Suppressor macrophage treated with lipopolysaccharide for 1 hour (primary cell): ENCODE data around the gene YY1.
"Not testable (repeated sequence)": the region's sequence is repeated elsewhere in the genome, so short reads cannot be mapped to it uniquely, and the experiment has no call there.

Source experiments
- DNase-seq, 3 donors: peaks; one replicate each; pipeline ENCODE4 v3.0.0-alpha.2; 2020 to 2022

YY1 gene

DNA sequence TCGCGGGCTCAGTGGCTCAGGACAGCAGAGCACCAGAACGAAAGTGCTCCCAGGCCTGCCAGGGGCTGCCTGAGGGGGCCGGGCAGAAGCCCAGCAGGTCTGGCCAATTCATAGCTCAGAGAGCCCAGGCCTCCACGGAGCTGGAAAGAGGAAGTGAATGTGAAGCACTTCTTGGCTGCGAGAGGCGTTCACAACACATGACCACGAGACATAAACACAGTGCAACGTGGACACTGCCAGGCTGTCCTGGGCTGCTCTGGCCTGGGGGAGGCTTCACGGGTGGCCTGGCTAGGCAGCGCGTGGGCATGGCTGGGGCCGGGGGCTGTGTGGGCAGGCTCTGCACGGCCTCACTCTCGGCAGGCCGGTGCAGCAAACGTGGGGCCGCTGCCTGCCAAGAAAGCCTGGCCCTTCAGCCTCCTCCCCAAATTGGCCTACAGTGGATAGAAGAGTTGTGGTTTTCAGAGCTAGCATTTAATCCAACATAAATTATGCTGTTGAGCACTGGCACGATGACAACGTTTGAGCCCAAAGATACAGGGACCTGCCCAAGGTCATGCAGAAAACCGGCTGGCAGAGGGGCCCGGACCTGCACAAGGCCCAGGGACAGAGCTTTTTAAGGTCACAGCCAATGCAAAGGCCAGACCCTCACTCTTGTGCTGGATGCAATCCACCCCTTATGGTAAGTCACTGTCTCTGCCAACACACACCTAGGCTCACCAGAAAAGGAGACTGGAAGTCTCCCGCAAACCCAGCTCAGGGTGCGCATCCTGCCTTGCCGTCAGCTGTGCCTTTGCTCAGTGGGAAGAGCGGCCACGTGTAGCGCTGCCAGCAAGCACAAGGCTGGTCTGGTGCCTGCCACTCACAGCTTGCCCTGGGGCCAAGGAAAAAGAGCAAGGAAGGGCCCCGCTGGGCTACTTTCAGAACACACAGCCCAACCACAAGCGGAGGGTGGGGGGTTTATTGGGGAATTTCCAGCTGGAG lies 58.7 kb downstream of the YY1 start:
- DNase-seq = peak; percentile 86 to 90 (median 89)

DNA sequence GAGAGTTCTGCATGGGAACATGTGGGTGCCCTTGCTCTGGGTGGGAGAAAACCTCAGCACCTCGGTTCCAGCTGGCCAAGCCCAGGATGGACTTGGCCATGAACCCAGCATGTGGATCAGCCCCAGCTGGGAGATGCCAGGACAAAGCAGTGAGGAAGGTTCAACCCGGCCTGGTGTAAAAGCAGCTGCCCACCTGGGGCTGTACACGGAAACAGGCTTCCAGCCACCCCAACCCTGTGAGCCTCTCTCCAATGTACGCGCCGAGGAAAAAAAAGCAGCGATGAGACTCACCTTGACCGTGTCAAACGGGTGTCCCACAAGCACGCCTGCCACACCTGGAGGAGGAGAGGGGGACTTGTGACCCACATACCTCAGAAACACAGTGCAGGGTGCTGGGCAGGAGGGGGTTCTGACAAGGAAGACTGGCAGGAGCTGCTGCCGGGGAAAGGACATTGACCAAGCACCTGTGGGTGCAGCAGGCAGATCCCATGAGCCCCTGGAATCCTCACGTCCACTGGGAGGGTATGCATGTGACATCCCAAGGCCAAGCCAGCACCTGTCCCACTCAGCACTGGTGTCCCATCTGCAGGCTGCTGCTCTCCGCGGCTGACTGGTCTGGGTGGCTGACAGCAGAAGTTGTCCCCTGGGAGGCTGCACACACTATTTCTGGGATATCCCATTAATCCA lies 59.8 kb downstream of the YY1 start:
- no peak for DNase-seq

DNA sequence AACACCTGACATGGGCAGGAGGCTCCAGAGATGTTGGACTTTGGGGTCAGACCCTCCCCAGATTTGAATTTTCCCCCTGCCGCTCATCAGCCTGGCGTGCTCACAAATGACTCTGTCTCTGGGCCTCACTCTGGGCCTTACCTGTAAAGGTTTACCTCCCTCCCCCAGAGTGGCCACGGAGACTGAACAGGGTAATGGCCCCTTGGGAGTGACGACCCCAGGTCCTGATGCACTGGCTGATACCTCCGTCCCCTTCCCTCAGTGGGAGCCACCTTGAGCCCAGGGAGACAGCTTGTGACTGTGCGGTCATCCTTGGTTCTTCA lies 60.3 kb downstream of the YY1 start:
- no peak for DNase-seq

DNA sequence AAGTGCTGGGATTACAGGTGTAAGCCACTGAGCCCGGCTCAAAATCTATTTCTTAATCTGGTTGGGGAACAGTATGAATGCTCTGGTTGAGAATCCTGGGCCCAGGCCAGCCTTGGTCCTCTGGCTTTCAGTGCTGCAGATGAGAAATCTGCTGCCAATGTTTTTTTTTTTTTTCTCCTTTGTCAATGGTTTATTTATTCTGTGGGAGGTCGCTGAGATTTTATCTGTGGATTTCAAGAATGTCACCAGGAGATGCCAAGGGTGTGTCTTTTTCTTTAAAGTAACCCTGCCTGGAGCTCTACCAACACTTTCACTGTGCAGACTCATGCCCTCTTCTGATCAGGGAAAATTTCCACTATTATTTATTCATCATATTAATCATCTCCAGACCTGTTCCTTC lies 63.7 kb downstream of the YY1 start:
- no peak for DNase-seq

DNA sequence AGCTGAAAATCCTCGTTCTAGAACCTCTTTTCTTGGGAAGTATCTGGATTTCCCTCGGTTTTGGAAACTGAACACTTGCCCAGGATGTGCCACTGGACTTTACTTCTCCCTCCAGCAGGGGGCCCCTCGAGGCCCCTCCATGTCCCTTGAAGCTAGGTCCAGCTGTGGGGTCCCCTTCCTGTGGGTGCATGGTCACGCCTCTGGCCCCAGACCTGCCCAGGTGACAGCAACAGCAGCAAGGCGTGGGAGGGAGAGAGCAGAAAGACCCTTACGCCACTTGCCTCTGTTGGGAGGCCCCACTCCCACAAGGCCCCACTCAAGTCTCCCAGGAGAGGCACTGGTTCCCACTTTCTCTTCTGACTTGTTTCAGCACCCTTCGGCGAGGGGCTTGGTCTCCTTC lies 64.2 kb downstream of the YY1 start:
- peak; percentile 36 to 68 (median 46) for DNase-seq

DNA sequence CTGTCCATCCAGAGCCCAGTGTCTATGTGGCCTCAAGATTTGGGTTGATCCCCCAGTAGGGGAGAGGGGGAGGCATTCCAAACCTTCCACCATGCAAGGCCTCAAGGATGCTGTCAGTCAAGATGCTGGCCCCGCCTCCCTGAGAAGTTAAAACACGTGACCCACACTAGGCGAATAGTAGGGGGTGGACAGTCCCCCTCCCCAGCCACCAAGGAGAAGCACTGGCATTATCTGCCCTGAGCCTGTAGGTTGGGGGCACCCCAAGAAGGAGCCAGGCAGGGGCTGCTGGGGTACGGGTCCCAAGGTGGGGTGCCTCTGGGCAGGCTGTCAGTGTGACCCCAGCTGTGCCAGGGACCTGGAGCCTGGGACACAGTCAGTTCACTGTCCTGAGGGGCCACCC lies 65.0 kb downstream of the YY1 start:
- no peak for DNase-seq

DNA sequence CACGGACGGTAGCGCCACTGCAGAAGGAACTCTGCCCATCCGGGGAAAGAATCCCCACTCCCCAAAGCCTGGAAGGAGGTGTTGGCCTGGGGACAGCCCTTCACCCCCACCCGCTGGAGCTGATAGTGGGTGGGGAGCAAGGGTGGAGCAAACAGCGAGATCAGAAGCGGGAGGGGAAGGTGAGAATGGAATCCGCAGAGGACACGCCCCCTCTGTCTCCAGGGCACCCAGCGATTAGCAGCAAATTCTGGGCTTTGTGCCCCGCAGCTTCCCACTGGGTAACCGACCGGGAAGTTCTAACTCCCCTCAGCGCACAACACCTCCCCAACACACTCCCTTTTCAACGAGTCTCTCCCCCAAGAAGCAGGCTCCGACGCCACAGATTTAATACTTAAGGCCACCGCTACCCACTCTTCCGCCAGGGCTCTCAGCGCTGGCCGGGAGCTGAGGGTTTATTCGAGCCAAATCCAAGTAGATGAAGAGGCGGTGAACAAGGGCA lies 65.9 kb downstream of the YY1 start:
- peak in 2 of 3 donors; percentile 21 to 52 for DNase-seq

DNA sequence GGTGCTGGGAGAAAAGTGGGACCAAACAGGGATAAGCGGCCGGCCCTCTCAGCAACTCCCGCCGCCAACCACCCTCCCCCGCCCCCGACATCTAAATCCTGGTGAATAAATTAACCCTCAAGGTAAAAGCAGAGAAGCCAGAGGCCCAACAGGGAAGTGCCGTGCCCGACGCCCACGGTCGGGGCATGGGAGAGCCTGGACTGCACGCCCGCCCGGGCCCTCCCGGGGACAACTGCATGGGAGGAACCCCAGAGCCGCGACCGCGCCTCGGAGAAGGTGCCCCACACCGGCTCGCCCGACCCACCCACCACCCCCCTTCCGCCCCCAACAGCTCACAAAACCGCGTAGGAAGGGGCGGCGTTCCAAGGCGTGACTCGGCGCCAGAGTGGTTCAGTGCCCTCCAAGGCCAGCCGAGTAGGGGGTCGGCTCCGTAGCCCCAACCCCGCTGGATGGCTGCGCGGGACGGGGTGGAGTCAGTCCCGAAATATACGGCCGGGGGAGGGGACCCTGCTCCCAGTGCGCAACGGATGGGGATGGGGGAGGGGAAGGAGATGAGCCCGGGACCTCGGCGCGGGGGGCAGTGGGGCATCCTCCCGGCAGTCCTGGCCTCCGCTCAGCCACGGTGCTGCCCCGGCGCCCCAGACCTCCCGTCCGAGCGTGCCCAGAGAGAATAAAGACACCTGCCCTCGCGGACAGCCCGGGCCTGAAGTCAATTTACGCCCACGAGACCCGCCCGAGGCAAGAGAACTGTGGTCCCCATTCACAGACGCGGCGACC lies 66.6 kb downstream of the YY1 start:
- DNase-seq = peak; percentile 77 to 91 (median 80)

GRCh38 chr14:100306101-100306997 lies 67.4 kb downstream of the YY1 start, which contains the start of gene SLC25A29:
Gene SLC25A29, minus strand, starts transcription at chr14:100306444. Its CDS starts 212 bp downstream, at chr14:100306232.
- peak; percentile 88 to 97 (median 95) for DNase-seq

DNA sequence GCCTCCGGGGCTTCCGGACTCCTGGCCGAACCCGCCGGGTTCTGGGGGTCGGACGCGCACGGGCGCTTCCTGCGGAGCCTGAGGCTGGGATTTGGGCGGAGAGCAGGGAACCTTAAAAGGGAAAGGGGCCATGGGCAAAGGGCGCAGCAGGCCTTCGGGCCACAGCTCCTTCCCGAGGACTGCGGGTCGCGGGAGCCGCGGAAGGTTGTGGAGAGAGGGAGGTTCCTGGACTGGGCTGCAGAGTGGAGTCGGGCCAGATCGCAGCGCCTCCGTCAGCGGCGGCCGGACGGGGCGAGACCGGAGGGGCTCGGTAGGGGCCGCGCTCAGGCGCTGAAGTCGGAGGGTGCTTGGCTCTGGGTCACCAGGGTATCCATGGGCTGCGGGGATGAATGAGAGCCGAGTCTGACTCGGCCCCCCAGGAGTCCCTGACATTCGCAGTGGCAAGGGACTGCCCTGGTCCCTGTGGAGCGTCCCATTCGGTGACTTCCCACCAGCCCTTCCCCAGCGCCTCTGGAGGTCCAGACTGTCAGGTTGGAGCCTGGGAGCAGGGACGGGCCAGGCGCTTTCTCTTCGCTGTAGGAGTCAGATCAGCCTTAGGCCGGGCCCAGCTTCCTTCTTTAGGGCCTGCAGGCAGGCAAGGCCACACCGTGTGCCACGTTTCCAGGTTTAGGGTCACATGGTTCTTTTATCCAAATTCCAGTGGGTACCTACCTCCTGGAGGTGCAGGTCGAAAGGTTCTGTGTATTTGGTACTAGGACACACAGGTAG lies 68.2 kb downstream of the YY1 start:
- peak; percentile 38 to 68 (median 46) for DNase-seq

- no peak for DNase-seq
These were observed 69.0 kb downstream of the YY1 start for GRCh38 chr14:100307766-100308426.

GRCh38 chr14:100308427-100308792 lies 69.5 kb downstream of the YY1 start:
- not testable (repeated sequence) for DNase-seq

DNA sequence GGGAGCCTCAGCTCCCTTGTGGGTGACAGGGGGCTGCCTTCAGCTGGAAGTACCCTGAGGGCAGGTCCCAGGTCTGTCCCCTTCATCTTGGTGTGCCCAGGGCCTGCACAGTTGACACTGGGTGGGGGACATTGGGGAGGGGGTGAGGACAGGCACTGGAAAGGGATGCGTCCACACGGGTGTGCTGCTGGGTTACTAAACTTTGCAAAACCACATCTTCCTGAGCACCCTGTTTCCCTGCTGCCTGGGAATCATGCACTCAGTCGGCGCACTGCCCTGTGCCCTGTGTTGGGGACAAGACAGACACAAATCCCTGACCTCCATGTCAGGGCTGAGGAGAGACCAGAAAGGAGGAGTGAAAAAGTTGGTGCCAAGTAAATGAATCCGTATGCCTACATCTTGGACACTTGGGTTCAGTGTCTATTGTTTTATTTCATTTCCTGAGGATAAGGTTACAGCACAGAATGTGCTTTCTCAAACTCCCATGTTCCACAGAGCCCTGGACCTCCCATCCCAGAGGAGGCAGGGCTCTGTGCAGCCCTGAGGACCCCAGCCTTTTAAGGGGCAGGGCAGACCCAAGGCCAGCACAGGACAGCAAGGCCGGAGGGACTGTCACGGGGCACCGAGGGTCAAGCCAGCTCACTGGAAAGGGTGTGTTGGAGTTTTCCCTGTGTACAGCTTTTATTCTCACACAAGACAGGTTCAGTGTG lies 70.2 kb downstream of the YY1 start:
- no peak for DNase-seq

- DNase-seq = peak; percentile 57 to 65 (median 64)
These were observed 73.3 kb downstream of the YY1 start for GRCh38 chr14:100312110-100312876.

GRCh38 chr14:100312877-100313400 lies 74.0 kb downstream of the YY1 start:
- DNase-seq = no peak

DNA sequence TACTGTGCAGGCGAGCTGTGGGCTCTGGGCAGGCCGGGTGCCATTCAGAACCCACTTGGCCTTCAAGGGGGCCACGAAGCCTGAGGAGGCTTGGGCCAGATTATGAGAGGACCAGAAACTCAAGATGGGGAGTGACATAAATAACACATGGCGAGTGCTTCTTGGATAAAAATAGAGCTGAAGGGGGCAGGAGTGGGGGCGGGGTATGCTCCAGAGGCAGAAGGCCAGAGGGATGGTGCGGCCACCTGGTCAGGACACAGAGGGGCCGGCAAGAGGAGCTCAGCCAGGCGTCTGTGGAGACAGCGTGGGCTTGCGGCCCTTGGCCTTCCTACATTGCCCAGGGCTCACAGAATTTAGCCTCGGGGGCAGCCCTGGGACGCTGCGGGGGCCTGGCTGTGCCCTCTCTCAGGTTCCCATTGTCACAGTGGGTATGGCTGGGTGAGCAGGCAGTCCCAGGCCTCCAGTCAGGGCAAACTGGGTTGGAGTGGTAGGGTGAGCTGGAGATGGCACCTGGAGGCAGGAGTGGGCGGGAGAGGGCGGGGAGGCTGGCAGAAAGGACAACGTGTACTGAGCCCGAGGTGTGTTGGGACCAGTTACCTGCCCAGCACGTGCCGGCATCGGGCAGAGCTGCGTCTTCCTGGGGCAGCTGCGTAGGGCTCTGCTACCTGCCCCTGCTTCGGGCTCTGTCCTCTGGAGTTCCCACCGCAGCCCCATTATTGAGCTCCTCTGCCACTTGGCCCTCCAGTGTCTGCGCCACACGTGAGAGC lies 74.7 kb downstream of the YY1 start:
- DNase-seq = no peak

GRCh38 chr14:100314724-100315123 lies 75.8 kb downstream of the YY1 start:
- DNase-seq = no peak

DNA sequence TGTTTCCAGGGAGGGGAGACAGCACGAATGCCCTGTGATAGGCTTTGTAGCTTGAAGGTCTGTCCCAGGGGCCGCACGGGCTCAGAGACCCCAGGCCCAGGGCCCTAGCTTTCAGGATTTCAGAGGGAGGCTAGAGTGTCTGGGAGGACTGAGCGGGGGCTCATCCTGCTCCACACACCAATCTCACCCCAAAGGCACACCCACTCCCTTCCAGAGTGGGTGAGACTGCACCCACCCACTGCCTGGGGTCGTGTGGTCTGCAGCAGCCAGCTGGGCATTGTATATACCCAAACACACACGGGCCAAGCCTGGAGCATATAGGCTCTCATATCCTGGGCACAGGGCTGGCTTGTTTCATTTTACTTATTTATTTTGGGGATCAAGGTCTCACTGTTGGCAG lies 78.4 kb downstream of the YY1 start:
- no peak for DNase-seq
